ENCODE measurements around the gene STK11.

The STK11 gene

DNA sequence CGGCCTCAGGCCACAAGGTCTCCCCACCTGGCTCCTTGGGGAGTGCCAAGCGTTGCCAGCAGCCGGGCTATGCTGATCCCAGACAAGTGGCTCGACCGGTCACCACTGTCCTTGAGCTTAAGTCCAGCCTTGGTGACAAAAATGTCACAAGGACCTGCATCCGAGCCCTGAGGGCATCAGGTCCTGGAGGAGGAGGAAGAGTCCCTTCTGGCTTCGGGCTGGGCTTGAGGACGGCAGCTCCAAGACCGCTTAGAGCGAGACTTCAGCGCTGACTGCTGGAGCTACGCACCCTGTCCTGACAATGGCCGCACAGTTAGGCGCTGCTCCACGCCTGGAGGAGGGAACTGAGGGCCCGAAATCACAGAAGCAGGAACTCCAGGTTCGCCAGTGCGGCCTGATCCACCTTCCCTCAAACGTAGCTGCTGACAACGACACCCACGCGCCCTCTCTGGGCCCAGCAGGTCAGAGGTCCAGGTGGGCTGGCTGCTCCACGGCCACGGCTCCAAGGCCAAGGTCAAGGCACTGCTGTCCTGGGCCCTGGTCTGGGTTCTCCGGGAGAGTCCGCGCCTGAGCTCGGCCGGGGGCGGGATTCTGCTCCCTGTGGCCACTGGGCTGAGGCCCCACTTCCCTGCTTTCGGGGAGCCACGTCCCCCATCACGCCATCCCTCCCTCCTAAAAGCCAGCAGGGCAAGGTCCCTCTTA lies 38.6 kb upstream of the STK11 start:
- TF ChIP-seq, protein P1, sequence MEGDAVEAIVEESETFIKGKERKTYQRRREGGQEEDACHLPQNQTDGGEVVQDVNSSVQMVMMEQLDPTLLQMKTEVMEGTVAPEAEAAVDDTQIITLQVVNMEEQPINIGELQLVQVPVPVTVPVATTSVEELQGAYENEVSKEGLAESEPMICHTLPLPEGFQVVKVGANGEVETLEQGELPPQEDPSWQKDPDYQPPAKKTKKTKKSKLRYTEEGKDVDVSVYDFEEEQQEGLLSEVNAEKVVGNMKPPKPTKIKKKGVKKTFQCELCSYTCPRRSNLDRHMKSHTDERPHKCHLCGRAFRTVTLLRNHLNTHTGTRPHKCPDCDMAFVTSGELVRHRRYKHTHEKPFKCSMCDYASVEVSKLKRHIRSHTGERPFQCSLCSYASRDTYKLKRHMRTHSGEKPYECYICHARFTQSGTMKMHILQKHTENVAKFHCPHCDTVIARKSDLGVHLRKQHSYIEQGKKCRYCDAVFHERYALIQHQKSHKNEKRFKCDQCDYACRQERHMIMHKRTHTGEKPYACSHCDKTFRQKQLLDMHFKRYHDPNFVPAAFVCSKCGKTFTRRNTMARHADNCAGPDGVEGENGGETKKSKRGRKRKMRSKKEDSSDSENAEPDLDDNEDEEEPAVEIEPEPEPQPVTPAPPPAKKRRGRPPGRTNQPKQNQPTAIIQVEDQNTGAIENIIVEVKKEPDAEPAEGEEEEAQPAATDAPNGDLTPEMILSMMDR (conservative IDR thresholded peaks at IDR 0.05; ENCODE audit: low read depth, low read length): no peak
- no peak for DNase-seq (ENCODE audit: low read depth)
- H3K4me3 ChIP-seq (ENCODE audit: low read length): no peak overlapping the region

DNA sequence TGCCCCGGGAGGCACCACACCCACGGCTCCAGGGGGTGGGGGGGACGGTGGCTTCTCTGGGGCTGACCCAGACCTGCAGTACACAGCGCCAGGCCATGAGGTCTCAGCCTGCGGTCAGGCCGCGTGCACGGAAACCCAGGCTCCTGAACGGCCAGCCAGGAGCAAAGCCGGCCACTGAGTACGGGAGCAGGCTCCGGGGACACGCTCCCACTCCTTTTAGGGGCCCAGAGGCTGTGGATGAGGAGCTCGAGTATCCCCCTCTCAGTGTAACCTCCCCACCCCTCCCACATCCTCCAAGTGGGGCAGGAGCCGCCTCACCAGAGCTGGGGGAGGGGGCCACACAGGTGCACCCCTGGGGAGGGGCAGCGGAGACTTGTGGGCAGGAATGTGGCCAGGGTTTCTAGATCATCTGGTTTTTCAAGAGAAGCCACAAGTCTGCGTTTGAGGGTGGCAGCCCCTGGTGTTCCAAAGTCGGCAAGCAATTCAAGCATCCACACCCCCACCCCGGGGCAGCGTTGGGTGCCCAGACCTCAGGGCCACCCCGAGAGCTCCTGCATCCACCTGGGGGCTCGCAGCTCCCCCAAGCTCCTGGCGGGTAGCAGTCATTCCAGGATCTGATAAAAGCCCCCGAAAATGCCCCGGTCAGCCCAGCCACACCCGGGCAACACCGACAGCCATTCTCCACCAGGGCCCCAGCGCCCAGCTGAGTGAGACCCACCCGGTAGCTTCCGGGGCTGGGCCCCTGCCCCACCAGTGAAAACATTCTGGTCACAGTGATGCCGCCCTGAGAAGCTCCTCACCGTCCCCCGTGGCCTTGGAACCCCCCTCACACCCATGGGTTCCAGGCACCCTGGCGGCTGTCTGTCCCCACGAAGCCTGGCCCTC lies 37.6 kb upstream of the STK11 start:
- H3K4me3 ChIP-seq (ENCODE audit: low read length): no peak overlapping the region
- no peak for DNase-seq (ENCODE audit: low read depth)
- TF ChIP-seq, protein P1 (conservative IDR thresholded peaks at IDR 0.05; ENCODE audit: low read depth, low read length): no peak

DNA sequence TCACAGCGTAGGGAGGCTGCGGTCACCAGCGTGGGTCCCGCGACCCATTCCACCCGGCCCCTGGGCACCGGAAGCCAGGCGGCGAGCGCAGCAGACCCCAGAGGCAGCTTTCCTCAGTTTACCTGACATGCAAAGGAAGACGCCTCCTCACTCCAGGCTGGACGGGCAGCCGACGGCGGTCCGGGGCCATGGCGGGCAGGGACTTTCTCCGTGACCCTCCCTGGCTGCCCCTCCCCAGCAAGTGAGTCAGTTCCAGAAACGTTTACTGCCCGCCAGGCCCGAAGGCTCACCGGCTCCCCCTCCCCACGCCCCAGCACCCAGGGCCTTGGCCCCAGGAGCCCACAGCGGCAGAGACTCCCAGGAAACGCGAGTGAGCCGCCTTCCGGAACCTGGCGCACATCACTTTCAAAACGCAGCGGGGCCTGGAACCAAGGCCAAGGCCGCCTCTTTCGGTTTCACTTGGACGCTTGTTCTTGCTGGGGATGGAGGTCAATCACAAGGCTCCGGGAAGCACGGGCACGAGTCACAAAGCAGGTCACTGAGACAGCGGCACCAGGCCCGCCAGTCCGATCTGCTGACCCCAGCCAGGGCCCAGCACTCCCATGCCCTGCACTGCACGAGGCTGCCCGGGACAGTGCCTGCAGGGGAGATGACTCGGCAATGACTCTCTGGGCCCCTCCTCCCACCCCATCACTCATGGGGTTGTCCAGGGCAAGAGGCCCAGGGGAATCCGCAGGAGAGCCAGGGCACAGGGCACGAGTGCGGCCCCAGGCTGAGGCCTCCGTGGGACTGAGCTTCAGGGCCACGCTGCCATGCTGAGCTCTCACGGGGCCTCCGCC lies 36.8 kb upstream of the STK11 start:
- no peak overlapping the region for H3K4me3 ChIP-seq (ENCODE audit: low read length)
- TF ChIP-seq, protein P1 (conservative IDR thresholded peaks at IDR 0.05; ENCODE audit: low read depth, low read length): no peak
- DNase-seq (ENCODE audit: low read depth): peak; percentile 69

DNA sequence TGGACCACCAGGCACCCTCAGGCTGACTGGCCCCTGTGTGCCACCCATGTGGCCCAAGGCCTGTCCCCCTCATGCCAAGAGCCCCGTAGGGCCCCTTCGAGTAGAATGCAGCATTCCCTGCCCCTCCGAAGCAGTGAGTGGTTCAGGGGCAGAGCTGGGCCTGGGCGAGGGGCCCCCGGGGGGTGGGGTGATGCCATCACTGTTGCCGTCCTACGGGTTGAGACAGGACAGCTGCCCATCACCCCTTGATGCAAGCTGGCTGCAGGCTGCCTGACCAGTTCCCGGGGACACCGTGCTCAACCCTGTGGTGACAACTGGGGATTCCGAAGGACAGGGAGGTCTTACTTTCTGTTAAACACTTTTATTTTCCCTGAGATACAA lies 36.2 kb upstream of the STK11 start:
- H3K4me3 ChIP-seq (ENCODE audit: low read length): no peak overlapping the region
- DNase-seq (ENCODE audit: low read depth): no peak
- TF ChIP-seq, protein P1 (conservative IDR thresholded peaks at IDR 0.05; ENCODE audit: low read depth, low read length): no peak

DNA sequence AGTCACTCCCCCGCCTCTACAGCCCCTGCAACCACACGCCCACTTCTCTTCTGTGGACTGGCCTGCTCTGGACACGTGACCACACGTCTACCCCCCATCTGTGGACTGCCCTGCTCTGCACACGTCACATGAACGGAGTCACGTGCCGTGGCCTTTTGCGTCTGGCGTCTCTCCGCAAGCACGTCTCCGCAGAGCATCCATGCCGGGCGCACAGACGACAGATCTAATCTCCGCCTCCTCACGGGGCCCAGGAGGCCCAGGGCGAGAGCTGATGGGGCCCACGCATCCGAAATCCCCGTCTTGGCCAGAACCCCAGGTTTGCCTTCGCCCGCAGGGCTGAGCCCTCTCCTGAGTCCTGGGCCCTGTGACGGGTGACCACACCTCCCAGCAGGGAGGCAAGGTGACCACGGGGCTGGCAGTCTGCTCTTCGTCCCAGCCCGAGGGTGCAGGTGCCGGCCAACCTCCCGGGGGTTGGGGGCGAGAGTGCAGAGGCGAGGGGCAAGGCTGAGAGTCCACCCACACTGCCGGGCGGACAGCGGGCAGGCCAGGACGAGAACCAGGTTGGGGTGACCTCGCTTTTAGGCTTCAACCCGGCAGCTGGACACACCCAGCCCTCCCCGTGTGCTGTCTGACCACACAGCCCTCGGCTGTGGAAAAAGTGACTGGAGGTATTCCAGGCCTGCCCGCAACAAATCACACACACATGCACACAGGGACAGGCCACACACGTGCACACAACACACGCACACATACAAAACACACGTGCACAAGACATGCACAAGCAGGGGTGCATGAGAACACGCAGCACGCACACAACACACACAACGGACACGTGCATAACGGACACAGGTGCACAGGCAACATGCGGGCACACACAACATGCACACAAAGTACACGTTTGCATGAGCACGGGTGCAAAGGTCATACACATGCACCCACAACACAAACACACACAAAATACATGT lies 35.4 kb upstream of the STK11 start:
- H3K4me3 ChIP-seq (ENCODE audit: low read length): no peak overlapping the region
- peak; percentile 67 for DNase-seq (ENCODE audit: low read depth)
- TF ChIP-seq, protein P1 (conservative IDR thresholded peaks at IDR 0.05; ENCODE audit: low read depth, low read length): no peak
